Keratinocyte (primary cell): ENCODE results near the gene ADCY7. TPM values are rescaled to one million over a fixed set of nuclear protein-coding genes. Genes with fewer than 3 reads are reported as not detected.

Experiments
- DNase-seq: peaks from one replicate; pipeline ENCODE4 v3.0.0-alpha.2; 2011; ENCODE audit warnings: low read depth, missing footprints, low spot score
- FAIRE-seq: peaks from 2 replicates; lab custom pipeline; 2011; peaks lifted over from hg19 to GRCh38; lab: Jason Lieb, UNC
- H2AFZ ChIP-seq: 2 replicates; pipeline ENCODE4 v1.6.0; 2012; ENCODE audit warnings: low read length, control low read depth, inconsistent platforms; ENCODE audit not compliant: control insufficient read depth
- H3K27ac ChIP-seq: 2 replicates; pipeline ENCODE4 v1.5.1; 2011; ENCODE audit warnings: low read length; ENCODE audit not compliant: control insufficient read depth, insufficient read depth
- H3K27me3 ChIP-seq: 3 replicates; pipeline ENCODE4 v1.6.0; 2011; ENCODE audit warnings: low read length; ENCODE audit not compliant: control insufficient read depth, insufficient read depth; ENCODE audit errors: extremely low read depth
- H3K36me3 ChIP-seq, 2 experiments: 2 replicates in 1 of 2; 3 replicates in 1 of 2; pipeline ENCODE4 v1.5.1; 2011; ENCODE audit warnings: low read length in 2 of 2, mild to moderate bottlenecking in 1 of 2; ENCODE audit not compliant: control insufficient read depth in 2 of 2, insufficient read depth in 2 of 2; ENCODE audit errors: extremely low read depth in 1 of 2
- H3K4me1 ChIP-seq: 3 replicates; pipeline ENCODE4 v1.5.1; 2011; ENCODE audit warnings: low read length; ENCODE audit not compliant: control insufficient read depth, insufficient read depth; ENCODE audit errors: extremely low read depth
- H3K4me2 ChIP-seq: 3 replicates; pipeline ENCODE4 v1.6.0; 2011; ENCODE audit warnings: low read depth, low read length; ENCODE audit not compliant: control insufficient read depth, insufficient read depth; ENCODE audit errors: extremely low read depth
- H3K4me3 ChIP-seq, 3 experiments: fragments of 200-600 bp in 1 of 3; sonication (generic) in 1 of 3; 2 replicates in 2 of 3; 3 replicates in 1 of 3; pipeline ENCODE4 v1.5.1; 2011 to 2016; ENCODE audit warnings: low read length in 3 of 3, mild to moderate bottlenecking in 3 of 3, control low read depth in 2 of 3, inconsistent platforms in 1 of 3, low read depth in 1 of 3, mixed read lengths in 1 of 3, mixed run types in 1 of 3, moderate library complexity in 1 of 3; ENCODE audit not compliant: control insufficient read depth in 2 of 3, insufficient read depth in 2 of 3; ENCODE audit errors: extremely low read depth in 1 of 3
- H3K79me2 ChIP-seq: 2 replicates; pipeline ENCODE4 v1.6.0; 2012; ENCODE audit warnings: low read length; ENCODE audit not compliant: control insufficient read depth, insufficient read depth
- H3K9ac ChIP-seq: 3 replicates; pipeline ENCODE4 v1.6.0; 2011; ENCODE audit warnings: low read length; ENCODE audit not compliant: control insufficient read depth, insufficient read depth; ENCODE audit errors: extremely low read depth
- H3K9me1 ChIP-seq: 3 replicates; pipeline ENCODE4 v1.6.0; 2011; ENCODE audit warnings: low read length; ENCODE audit not compliant: control insufficient read depth, insufficient read depth; ENCODE audit errors: extremely low read depth
- H3K9me3 ChIP-seq: 2 replicates; pipeline ENCODE4 v1.5.1; 2012; ENCODE audit warnings: low read depth, low read length; ENCODE audit not compliant: control insufficient read depth
- H4K20me1 ChIP-seq: 3 replicates; pipeline ENCODE4 v1.6.0; 2011; ENCODE audit warnings: low read length; ENCODE audit not compliant: control insufficient read depth, insufficient read depth; ENCODE audit errors: extremely low read depth
- EZH2 ChIP-seq: IDR thresholded peaks from one replicate; pipeline ENCODE4 v1.6.1; 2012; ENCODE audit warnings: inconsistent platforms, mild to moderate bottlenecking, low read length, moderate library complexity
- dilution Hi-C: fragments of 300-500 bp; cut with MboI; formaldehyde crosslinking; loops from one replicate; pipeline ENCODE4 v1.7.0; 2020; ENCODE audit warnings: low sequenced_read_pairs; ENCODE audit not compliant: extremely low pct_ligation_motif_present
- polyA plus RNA-seq, 5 experiments: library from polyadenylated mRNA; depleted of rRNA in 3 of 5; stranded (reverse) in 3 of 5; stranded (forward) in 1 of 5; unstranded in 1 of 5; fragments of >200 nt; gene quantifications; 1 replicate in 1 of 5; 2 replicates in 3 of 5; 3 replicates in 1 of 5; pipeline versions ENCODE4 v1.2.1 to v1.2.3, GENCODE V29; 2011 to 2012; ENCODE audit warnings: missing spikeins in 2 of 5, low read depth in 1 of 5, low replicate concordance in 1 of 5
- TF ChIP-seq, protein P1 (sequence below), 3 experiments: IDR thresholded peaks in 1 of 3; conservative IDR thresholded peaks in 1 of 3; optimal IDR thresholded peaks in 1 of 3; 2 replicates in 2 of 3; 3 replicates in 1 of 3; pipeline versions ENCODE3 to v1.5.1; 2011; ENCODE audit warnings: low read length in 3 of 3, mild to moderate bottlenecking in 3 of 3, moderate library complexity in 2 of 3, control low read depth in 1 of 3, inconsistent platforms in 1 of 3; ENCODE audit not compliant: insufficient read depth in 2 of 3; ENCODE audit errors: extremely low read depth in 1 of 3

ADCY7 gene
- polyA plus RNA-seq, 1 donor (not counting 4 experiments of a cell fraction or from before 2014, with no cell fraction given): 5.1 TPM

GRCh38 chr16:50323335-50324011, 57.1 kb downstream of the ADCY7 start:
- H3K4me1 ChIP-seq: no peaks in the 10 kb centered on the region
- H3K4me2 ChIP-seq: no peak overlapping the region
- DNase-seq (no peak), FAIRE-seq (no peak)
- TF ChIP-seq, protein P1, sequence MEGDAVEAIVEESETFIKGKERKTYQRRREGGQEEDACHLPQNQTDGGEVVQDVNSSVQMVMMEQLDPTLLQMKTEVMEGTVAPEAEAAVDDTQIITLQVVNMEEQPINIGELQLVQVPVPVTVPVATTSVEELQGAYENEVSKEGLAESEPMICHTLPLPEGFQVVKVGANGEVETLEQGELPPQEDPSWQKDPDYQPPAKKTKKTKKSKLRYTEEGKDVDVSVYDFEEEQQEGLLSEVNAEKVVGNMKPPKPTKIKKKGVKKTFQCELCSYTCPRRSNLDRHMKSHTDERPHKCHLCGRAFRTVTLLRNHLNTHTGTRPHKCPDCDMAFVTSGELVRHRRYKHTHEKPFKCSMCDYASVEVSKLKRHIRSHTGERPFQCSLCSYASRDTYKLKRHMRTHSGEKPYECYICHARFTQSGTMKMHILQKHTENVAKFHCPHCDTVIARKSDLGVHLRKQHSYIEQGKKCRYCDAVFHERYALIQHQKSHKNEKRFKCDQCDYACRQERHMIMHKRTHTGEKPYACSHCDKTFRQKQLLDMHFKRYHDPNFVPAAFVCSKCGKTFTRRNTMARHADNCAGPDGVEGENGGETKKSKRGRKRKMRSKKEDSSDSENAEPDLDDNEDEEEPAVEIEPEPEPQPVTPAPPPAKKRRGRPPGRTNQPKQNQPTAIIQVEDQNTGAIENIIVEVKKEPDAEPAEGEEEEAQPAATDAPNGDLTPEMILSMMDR (optimal IDR thresholded peaks at IDR 0.05 in 1 of 3, IDR thresholded peaks at IDR 0.05 in 1 of 3, conservative IDR thresholded peaks at IDR 0.05 in 1 of 3; ENCODE audit: extremely low read depth in 1 of 3, insufficient read depth in 2 of 3, low read length in 3 of 3): no peak
- TF ChIP-seq EZH2: no peak
- no peak overlapping the region for H3K27ac ChIP-seq
- H3K36me3 ChIP-seq: peaks cover 26 to 46% of the 10 kb centered on the region in 2 experiments
- no peaks in the 10 kb centered on the region for H3K27me3 ChIP-seq
- dilution Hi-C loops: no loop called here
- H2AFZ ChIP-seq: no peak overlapping the region
- H4K20me1 ChIP-seq: peaks cover 2% of the 10 kb centered on the region
- H3K9ac ChIP-seq: no peak overlapping the region
- no peak overlapping the region for H3K4me3 ChIP-seq
- no peaks in the 10 kb centered on the region for H3K9me1 ChIP-seq
- H3K9me3 ChIP-seq: no peaks in the 10 kb centered on the region
- H3K79me2 ChIP-seq: no peaks in the 10 kb centered on the region

- H3K36me3 ChIP-seq: peaks cover 28 to 46% of the 10 kb centered on the region in 2 experiments
- no peaks in the 10 kb centered on the region for H3K79me2 ChIP-seq
- no peaks in the 10 kb centered on the region for H3K9me1 ChIP-seq
- H3K9me3 ChIP-seq: no peaks in the 10 kb centered on the region
- TF ChIP-seq EZH2: no peak
- TF ChIP-seq, protein P1 (optimal IDR thresholded peaks at IDR 0.05 in 1 of 3, IDR thresholded peaks at IDR 0.05 in 1 of 3, conservative IDR thresholded peaks at IDR 0.05 in 1 of 3; ENCODE audit: extremely low read depth in 1 of 3, insufficient read depth in 2 of 3, low read length in 3 of 3): no peak
- no peak overlapping the region for H3K4me2 ChIP-seq
- FAIRE-seq (no peak), DNase-seq (no peak)
- no peak overlapping the region for H3K27ac ChIP-seq
- no peaks in the 10 kb centered on the region for H3K4me1 ChIP-seq
- no peak overlapping the region for H3K4me3 ChIP-seq
- no peaks in the 10 kb centered on the region for H3K27me3 ChIP-seq
- no peak overlapping the region for H3K9ac ChIP-seq
- dilution Hi-C loops: no loop called here
- H2AFZ ChIP-seq: no peak overlapping the region
- H4K20me1 ChIP-seq: peaks cover 2% of the 10 kb centered on the region
Observed at GRCh38 chr16:50324345-50324744, 58.0 kb downstream of the ADCY7 start.
